IPS-18c (cell line): ENCODE measurements around the gene CGB5.
"Not testable (repeated sequence)": the region's sequence is repeated elsewhere in the genome, so short reads cannot be mapped to it uniquely, and the experiment has no call there.

Experiments
- H3K4me3 ChIP-seq: 2 replicates; pipeline ENCODE4 v1.7.0; 2013; ENCODE audit warnings: low read depth, mild to moderate bottlenecking, low read length, moderate library complexity; ENCODE audit not compliant: insufficient read depth
- H3K9me3 ChIP-seq: one replicate; pipeline ENCODE4 v1.6.1; 2013; ENCODE audit warnings: mild to moderate bottlenecking, low read length, moderate library complexity; ENCODE audit not compliant: control insufficient read depth, insufficient read depth

Gene CGB5

GRCh38 chr19:49069026-49069425, 25.4 kb downstream of the CGB5 start:
- H3K4me3 ChIP-seq: no peak overlapping the region
- peaks cover 8% of the 10 kb centered on the region for H3K9me3 ChIP-seq

GRCh38 chr19:49070416-49070815, 26.8 kb downstream of the CGB5 start:
- Histone ChIP-seq H3K4me3 (no peak overlapping the region), H3K9me3 (peaks cover 8% of the 10 kb centered on the region)

DNA sequence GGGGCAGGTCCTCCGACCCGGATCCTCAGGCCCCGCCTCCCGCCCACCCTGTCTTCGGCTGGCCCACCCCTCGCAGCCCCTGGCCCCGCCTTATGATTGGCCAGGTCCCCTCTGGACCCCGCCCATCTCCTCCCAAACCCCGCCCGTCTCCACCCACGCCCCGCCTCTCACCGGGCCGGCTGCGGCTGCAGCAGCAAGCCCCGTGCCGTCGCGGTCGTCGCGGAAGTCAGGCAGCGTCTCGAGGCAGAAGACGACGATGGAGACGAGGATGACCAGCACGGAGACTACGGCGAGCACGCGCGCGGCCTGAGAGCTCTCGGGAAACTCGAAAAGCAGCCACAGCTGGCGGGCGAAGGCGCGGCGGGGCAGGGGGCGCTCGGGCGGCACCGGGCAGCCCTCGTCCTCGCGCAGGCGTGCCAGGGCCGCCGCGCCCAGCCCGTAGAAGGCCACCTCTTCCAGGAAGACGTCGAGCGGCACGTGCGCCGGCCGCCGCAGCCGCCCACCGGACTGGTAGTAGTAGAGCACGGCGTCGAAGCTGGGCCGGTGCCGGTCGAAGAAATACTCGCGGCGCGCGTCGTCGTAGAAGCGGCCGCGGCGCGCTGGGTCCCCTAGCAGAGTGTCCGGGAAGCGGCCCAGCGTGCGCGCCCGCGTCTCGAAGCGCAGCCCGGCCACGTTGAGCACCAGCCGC, 28.4 kb downstream of the CGB5 start:
- Histone ChIP-seq H3K9me3 (peaks cover 8% of the 10 kb centered on the region), H3K4me3 (peak overlapping the region; percentile 34)

GRCh38 chr19:49073514-49074378, 30.1 kb downstream of the CGB5 start:
- Histone ChIP-seq H3K4me3 (no peak overlapping the region), H3K9me3 (peaks cover 6% of the 10 kb centered on the region)

- not testable (repeated sequence) for H3K4me3 ChIP-seq, H3K9me3 ChIP-seq
Measured at GRCh38 chr19:49074869-49075268, 31.2 kb downstream of the CGB5 start.

GRCh38 chr19:49080392-49080791, 36.7 kb downstream of the CGB5 start:
- Histone ChIP-seq H3K9me3 (no peaks in the 10 kb centered on the region), H3K4me3 (no peak overlapping the region)

DNA sequence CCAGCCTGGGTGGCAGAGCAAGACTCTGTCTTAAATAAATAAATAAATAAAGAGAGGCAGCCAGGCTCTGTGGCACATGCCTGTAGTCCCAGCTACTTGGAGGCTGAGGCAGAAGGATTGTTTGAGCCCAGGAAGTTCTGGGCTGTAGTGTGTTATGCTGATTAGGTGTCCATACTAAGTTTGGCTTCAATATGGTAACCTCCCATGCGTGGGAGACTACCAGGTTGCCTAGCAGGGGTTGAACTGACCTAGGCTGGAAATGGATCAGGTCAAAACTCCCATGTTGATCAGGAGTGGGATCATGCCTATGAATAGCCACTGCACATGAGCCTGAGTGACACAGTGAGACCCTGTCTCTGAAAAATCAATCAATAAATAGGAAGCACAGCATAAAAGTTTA, 37.6 kb downstream of the CGB5 start:
- H3K9me3 ChIP-seq: no peaks in the 10 kb centered on the region
- no peak overlapping the region for H3K4me3 ChIP-seq

GRCh38 chr19:49084206-49085019, 40.8 kb downstream of the CGB5 start:
- peak overlapping the region; percentile 95; the same call in 1 of the 2 replicates for H3K4me3 ChIP-seq
- no peaks in the 10 kb centered on the region for H3K9me3 ChIP-seq

- Histone ChIP-seq H3K9me3 (no peaks in the 10 kb centered on the region), H3K4me3 (peak within 1 kb of the TSS; percentile 95)
Measured at GRCh38 chr19:49085020-49085867, 41.6 kb downstream of the CGB5 start, which contains the start of gene SNRNP70. SNRNP70 (plus strand) TSS chr19:49085451; CDS start chr19:49086415, 964 bp downstream.

DNA sequence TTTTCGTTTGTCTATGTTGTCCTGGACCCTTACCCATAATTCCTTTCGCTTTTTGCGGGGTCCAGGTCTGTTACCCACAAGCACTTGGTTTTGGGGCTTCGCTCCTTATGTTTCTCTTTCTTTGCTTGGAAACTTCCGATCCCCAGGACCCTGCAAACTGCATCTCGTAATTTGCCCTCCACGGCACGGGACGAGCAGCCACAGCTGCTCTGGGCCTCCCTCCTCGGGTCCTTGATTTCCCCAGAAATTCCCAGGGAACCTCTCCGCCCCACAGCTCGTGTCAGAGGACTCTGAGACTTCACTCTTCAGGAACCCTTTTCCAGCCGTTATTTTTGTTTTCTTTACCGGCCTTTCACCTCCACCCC, 42.2 kb downstream of the CGB5 start:
- Histone ChIP-seq H3K9me3 (no peaks in the 10 kb centered on the region), H3K4me3 (peak overlapping the region; percentile 95)

GRCh38 chr19:49086296-49086695, 42.6 kb downstream of the CGB5 start:
- Histone ChIP-seq H3K9me3 (no peaks in the 10 kb centered on the region), H3K4me3 (peak overlapping the region; percentile 95)

DNA sequence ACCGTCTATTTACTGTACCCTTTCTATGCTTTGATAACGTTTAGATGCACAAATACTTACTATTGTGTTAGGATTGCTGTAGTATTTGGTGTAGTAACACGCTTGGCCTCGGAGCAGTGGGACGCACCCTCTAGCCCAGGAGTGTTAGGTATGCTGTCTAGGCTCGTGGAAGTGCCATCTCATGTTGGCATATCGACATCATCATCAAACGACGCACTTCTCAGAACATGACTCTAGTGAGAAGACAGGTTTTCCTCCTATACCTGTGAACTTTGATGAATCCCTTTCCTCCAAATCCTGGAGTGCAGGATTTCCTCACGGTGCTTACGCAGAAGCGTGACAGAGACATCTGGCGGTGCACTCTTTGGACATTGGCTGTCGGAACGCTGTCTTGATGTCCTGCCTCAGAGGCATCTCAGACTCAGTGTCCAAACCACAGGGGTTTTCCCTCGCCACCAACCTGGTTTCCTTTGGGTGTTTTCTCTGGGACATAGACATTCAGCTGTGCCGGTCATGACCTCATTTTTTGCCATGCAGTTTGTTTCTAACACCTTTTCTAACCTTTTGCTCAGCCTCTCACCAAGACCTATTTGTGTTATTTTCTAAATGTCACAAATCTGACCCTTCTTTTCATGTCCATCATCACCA, 47.9 kb downstream of the CGB5 start:
- Histone ChIP-seq H3K9me3 (no peaks in the 10 kb centered on the region), H3K4me3 (no peak overlapping the region)

GRCh38 chr19:49092686-49093085, 49.0 kb downstream of the CGB5 start:
- no peaks in the 10 kb centered on the region for H3K9me3 ChIP-seq
- H3K4me3 ChIP-seq: no peak overlapping the region
